GM06990 (cell line): ENCODE measurements around the gene CPSF3.

Experiments used
- DNase-seq: peaks from one replicate; pipeline ENCODE4 v3.0.0-alpha.2; 2011; ENCODE audit not compliant: insufficient read length; ENCODE audit errors: extremely low read depth
- H3K27me3 ChIP-seq: replicated peaks from 2 replicates; pipeline ENCODE4 v1.6.0; 2011; ENCODE audit warnings: low read length; ENCODE audit not compliant: control insufficient read depth, insufficient read depth
- H3K36me3 ChIP-seq: 2 replicates; pipeline ENCODE4 v1.5.1; 2011; ENCODE audit warnings: low read length; ENCODE audit not compliant: control insufficient read depth, insufficient read depth
- H3K4me3 ChIP-seq: replicated peaks from 2 replicates; pipeline ENCODE4 v1.5.1; 2011; ENCODE audit warnings: low read depth, mild to moderate bottlenecking, control low read depth, low read length
- TF ChIP-seq, protein P1 (sequence below): IDR thresholded peaks from 2 replicates; pipeline ENCODE4 v1.5.1; 2011; ENCODE audit warnings: low read length, control low read depth, mild to moderate bottlenecking, inconsistent platforms; ENCODE audit not compliant: insufficient read depth, poor library complexity, severe bottlenecking

CPSF3 gene

DNA sequence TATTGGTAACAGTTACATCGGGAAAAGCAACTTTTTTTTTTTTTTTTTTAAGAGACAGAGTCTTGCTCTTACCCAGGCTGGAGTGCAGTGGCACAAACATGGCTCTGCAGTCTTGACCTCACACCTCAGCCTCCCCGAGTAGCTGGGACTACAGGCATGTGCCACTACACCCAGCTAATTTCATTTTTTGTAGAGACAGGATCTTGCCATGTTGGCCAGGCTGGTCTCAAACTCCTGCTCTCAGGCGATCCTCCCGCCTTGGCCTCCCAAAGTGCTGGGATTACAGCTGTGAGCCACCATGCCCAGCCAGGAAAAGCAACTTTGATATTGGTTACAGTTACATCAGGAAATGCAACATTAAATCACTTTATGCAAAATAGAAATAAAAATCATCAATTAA lies 4.7 kb upstream of the CPSF3 start:
- peaks cover 9% of the 10 kb centered on the region for H3K36me3 ChIP-seq
- TF ChIP-seq, protein P1, sequence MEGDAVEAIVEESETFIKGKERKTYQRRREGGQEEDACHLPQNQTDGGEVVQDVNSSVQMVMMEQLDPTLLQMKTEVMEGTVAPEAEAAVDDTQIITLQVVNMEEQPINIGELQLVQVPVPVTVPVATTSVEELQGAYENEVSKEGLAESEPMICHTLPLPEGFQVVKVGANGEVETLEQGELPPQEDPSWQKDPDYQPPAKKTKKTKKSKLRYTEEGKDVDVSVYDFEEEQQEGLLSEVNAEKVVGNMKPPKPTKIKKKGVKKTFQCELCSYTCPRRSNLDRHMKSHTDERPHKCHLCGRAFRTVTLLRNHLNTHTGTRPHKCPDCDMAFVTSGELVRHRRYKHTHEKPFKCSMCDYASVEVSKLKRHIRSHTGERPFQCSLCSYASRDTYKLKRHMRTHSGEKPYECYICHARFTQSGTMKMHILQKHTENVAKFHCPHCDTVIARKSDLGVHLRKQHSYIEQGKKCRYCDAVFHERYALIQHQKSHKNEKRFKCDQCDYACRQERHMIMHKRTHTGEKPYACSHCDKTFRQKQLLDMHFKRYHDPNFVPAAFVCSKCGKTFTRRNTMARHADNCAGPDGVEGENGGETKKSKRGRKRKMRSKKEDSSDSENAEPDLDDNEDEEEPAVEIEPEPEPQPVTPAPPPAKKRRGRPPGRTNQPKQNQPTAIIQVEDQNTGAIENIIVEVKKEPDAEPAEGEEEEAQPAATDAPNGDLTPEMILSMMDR: no peak
- DNase-seq: no peak
- H3K4me3 ChIP-seq: no peak overlapping the region
- no peaks in the 10 kb centered on the region for H3K27me3 ChIP-seq

DNA sequence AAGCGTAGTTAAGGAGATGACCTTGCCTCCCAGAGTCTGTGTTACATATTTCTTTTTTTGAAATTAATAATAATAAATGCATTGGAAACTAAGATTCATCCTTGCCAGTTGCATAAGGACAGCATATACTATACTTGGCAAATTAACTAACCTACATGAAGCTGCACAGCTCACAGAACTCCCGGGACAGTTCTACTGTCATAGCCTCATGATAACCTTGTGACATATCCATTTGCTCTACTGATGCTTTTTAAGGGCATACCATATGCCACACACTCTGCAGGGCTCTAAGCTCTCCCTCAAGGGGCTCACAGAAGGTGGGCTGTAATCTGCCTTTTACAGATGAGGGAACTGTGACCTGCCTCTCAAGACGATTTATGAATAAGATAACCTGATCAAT lies 3.9 kb upstream of the CPSF3 start:
- Histone ChIP-seq H3K36me3 (peaks cover 9% of the 10 kb centered on the region), H3K27me3 (no peaks in the 10 kb centered on the region), H3K4me3 (no peak overlapping the region)
- DNase-seq: no peak
- TF ChIP-seq, protein P1: no peak

DNA sequence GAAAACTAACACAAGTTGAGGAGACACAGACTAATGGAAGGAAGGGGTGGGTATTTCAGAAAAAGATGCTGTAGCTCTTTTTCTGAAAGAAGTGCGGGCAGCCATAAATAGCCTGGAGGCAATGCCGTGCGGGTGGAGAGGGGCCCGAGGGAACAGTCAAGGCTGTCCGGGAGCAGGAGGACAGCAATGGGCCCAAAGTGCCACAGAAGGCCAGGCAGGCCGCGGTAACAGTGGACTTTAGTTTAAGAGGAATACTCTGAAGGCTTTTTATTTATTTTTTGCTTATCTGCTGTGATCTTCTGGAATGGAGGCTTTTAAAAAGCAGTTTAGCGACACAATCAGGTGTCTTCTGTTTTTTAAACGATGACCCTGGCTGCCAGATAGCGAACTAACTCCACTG lies 3.0 kb upstream of the CPSF3 start:
- DNase-seq: no peak
- Histone ChIP-seq H3K4me3 (no peak overlapping the region), H3K36me3 (peaks cover 9% of the 10 kb centered on the region), H3K27me3 (no peaks in the 10 kb centered on the region)
- TF ChIP-seq, protein P1: no peak

DNA sequence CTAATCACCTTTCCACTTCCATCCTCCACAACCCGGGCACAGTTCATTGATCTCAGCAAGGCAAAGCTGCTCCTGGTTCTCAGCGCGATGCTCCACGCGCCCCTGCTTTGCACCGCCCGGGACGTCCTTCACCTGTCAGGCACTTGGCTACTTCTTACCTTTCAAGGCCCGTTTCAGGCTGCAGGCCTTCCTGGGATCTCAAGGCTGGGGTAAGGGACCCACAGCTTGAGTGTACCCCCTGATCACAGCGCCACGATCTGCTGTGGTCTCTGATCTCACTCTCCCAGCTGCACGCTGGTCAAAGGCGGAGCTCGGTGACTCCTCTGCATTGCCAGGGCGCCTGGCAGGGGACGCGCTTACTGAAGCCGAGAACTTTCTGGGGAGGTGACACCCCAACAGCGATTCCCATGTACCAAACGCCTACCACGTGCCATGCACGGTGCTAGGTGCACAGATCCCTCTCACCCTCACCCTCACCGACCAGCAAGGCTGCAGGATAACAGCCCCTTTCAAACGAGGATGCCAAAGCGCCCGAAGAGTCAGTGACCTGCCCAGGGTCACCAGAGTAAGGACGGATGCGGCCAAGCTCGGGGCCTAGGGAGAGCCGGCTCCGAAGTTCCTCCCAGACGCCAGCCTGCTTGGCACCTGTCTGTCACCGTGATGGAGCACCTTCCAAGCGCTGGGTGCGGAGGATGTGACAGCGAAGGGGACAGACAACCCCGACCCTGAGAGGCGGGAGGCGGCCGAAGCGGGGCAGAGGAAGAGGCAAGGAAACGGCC lies 944 bp upstream of the CPSF3 start:
- Histone ChIP-seq H3K36me3 (no peaks in the 10 kb centered on the region), H3K27me3 (no peaks in the 10 kb centered on the region), H3K4me3 (peak overlapping the region; percentile 81)
- DNase-seq: no peak
- TF ChIP-seq, protein P1: peak; percentile 4

DNA sequence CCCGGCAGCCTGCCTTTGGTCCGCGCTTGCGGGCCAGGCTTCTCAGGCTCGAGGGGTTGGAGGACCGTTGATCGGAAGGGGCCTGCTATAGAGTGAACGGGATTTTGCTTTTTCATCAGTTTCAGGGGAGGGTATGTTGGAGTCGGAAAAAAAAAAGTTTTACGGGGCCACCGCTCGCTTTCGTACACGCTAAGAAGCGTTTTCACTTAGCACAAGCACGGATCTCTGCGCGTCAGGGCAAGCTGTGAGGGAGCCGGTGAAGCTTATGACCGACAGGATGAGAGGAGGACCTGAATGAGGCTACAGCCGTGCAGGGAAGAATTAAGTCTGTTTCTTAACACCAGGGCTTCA lies 443 bp downstream of the CPSF3 start:
- no peak for DNase-seq

More for the DNA sequence above, 443 bp downstream of the CPSF3 start:
- Histone ChIP-seq H3K27me3 (no peaks in the 10 kb centered on the region), H3K36me3 (no peaks in the 10 kb centered on the region; the same call in 1 of the 2 replicates), H3K4me3 (peak overlapping the region; percentile 81)
- TF ChIP-seq, protein P1: no peak
